ENCODE data around the gene MCC. TPM values are rescaled to one million over a fixed set of nuclear protein-coding genes. Genes with fewer than 3 reads are reported as not detected.
A peak's percentile ranks its signal among the peaks of the same experiment; 100 is the strongest.

MCC gene
- total and polyA plus RNA-seq, 2 donors from 2014 or later, result 2.4 to 20.6 TPM

- Histone ChIP-seq H3K4me1 (ENCODE audit: control insufficient read depth in 2 of 3, insufficient read depth in 2 of 3, low read depth in 1 of 3, low read length in 3 of 3) (no peaks in the 10 kb centered on the region), H3K27me3 (ENCODE audit: control insufficient read depth, insufficient read depth, low read length) (no peaks in the 10 kb centered on the region), H3K4me3 (ENCODE audit: low read length in 3 of 3) (no peak overlapping the region), H3K27ac (ENCODE audit: low read depth in 2 of 2, low read length in 2 of 2) (no peak overlapping the region), H3K9ac (ENCODE audit: low read length in 3 of 3) (no peak overlapping the region), H3K9me3 (ENCODE audit: control insufficient read depth in 2 of 3, insufficient read depth in 1 of 3, low read length in 3 of 3) (no peaks in the 10 kb centered on the region), H3K36me3 (ENCODE audit: control insufficient read depth in 2 of 3, insufficient read depth in 3 of 3, low read length in 3 of 3) (no peaks in the 10 kb centered on the region)
- no peak for DNase-seq
- FAIRE-seq, result no peak
- TF ChIP-seq CTCF (IDR thresholded peaks at IDR 0.05; ENCODE audit: borderline replicate concordance, extremely low read depth, insufficient read depth), result no peak
- intact Hi-C loops (cut with DNase I), result no loop called here
Measured at GRCh38 chr5:113379936-113380806, 108.1 kb downstream of the MCC start.

GRCh38 chr5:113378959-113379541 lies 109.2 kb downstream of the MCC start:
- intact Hi-C loops (cut with DNase I), result no loop called here
- TF ChIP-seq CTCF (IDR thresholded peaks at IDR 0.05; ENCODE audit: borderline replicate concordance, extremely low read depth, insufficient read depth), result peak; percentile 68
- no peak overlapping the region for H3K4me3 ChIP-seq (ENCODE audit: low read length in 3 of 3)
- DNase-seq, result peak in 4 of 5 donors; percentile 61 to 78 (median 70)
- H3K9ac ChIP-seq (ENCODE audit: low read length in 3 of 3), result no peak overlapping the region
- H3K4me1 ChIP-seq (ENCODE audit: control insufficient read depth in 2 of 3, insufficient read depth in 2 of 3, low read depth in 1 of 3, low read length in 3 of 3), result no peaks in the 10 kb centered on the region
- peak; percentile 78 for FAIRE-seq
- H3K27ac ChIP-seq (ENCODE audit: low read depth in 2 of 2, low read length in 2 of 2), result no peak overlapping the region
- no peaks in the 10 kb centered on the region for H3K9me3 ChIP-seq (ENCODE audit: control insufficient read depth in 2 of 3, insufficient read depth in 1 of 3, low read length in 3 of 3)
- no peaks in the 10 kb centered on the region for H3K27me3 ChIP-seq (ENCODE audit: control insufficient read depth, insufficient read depth, low read length)
- no peaks in the 10 kb centered on the region for H3K36me3 ChIP-seq (ENCODE audit: control insufficient read depth in 2 of 3, insufficient read depth in 3 of 3, low read length in 3 of 3)

- Histone ChIP-seq H3K36me3 (ENCODE audit: control insufficient read depth in 2 of 3, insufficient read depth in 3 of 3, low read length in 3 of 3) (no peaks in the 10 kb centered on the region), H3K4me1 (ENCODE audit: control insufficient read depth in 2 of 3, insufficient read depth in 2 of 3, low read depth in 1 of 3, low read length in 3 of 3) (no peaks in the 10 kb centered on the region), H3K9me3 (ENCODE audit: control insufficient read depth in 2 of 3, insufficient read depth in 1 of 3, low read length in 3 of 3) (no peaks in the 10 kb centered on the region), H3K27ac (ENCODE audit: low read depth in 2 of 2, low read length in 2 of 2) (no peak overlapping the region), H3K9ac (ENCODE audit: low read length in 3 of 3) (no peak overlapping the region), H3K27me3 (ENCODE audit: control insufficient read depth, insufficient read depth, low read length) (no peaks in the 10 kb centered on the region), H3K4me3 (ENCODE audit: low read length in 3 of 3) (no peak overlapping the region)
- no peak for TF ChIP-seq CTCF (IDR thresholded peaks at IDR 0.05; ENCODE audit: borderline replicate concordance, extremely low read depth, insufficient read depth)
- DNase-seq (no peak), FAIRE-seq (no peak)
- intact Hi-C loops (cut with DNase I), result no loop called here
Measured at GRCh38 chr5:113378514-113378913, 109.7 kb downstream of the MCC start.

Measured in kidney (tissue), 14 donors.